ENCODE data around the gene MSGN1.

Gene MSGN1, protein sequence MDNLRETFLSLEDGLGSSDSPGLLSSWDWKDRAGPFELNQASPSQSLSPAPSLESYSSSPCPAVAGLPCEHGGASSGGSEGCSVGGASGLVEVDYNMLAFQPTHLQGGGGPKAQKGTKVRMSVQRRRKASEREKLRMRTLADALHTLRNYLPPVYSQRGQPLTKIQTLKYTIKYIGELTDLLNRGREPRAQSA

GRCh38 chr2:17816396-17817245 is at the start of gene MSGN1:
MSGN1 (plus strand) TSS chr2:17816460; CDS start chr2:17816519, 59 bp downstream.
- Mint-ChIP-seq H3K27me3 (no peaks in the 10 kb centered on the region), H3K4me3 (peak within 1 kb of the TSS; percentile 10 to 12), H3K9me3 (no peaks in the 10 kb centered on the region), H3K36me3 (no peaks in the 10 kb centered on the region), H3K27ac (peak within 1 kb of the TSS; percentile 84), H3K4me1 (peaks cover 56 to 86% of the 10 kb centered on the region in 2 donors)
- ATAC-seq (replicated peaks), result no peak
- no peak for DNase-seq

- H3K9me3 Mint-ChIP-seq, result no peaks in the 10 kb centered on the region
- DNase-seq (no peak), ATAC-seq (replicated peaks) (no peak)
- H3K36me3 Mint-ChIP-seq, result peaks cover 13 to 27% of the 10 kb centered on the region in 2 donors
- no peaks in the 10 kb centered on the region for H3K27me3 Mint-ChIP-seq
- no peak overlapping the region for H3K4me3 Mint-ChIP-seq
- no peak overlapping the region for H3K27ac Mint-ChIP-seq
- H3K4me1 Mint-ChIP-seq, result no peaks in the 10 kb centered on the region
These were observed 47.4 kb upstream of the MSGN1 start for GRCh38 chr2:17768894-17769293.

DNA sequence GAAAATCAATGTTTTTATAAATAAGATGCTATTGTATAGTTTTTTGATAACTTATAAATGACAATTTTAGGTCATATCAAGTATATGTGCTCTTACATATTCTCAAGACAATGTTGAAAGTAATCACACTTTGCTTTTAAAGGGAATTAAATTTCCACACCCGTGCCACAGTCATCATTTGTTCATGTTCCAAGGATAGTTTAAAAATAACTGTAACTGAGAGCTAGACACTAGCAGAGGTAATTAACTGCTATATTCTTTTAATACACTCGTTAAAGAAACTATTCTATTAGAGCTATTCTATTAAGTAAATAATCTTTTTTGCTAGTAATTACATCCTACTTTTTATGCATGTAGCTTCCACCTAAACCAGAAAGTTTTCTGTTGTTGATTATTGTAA is 44.3 kb upstream of the MSGN1 start:
- Mint-ChIP-seq H3K9me3 (no peaks in the 10 kb centered on the region), H3K4me1 (no peaks in the 10 kb centered on the region), H3K27ac (no peak overlapping the region), H3K4me3 (no peak overlapping the region), H3K36me3 (peaks cover 23 to 40% of the 10 kb centered on the region in 2 donors), H3K27me3 (no peaks in the 10 kb centered on the region)
- DNase-seq, result no peak
- ATAC-seq (replicated peaks), result no peak

GRCh38 chr2:17772532-17772931 is 43.7 kb upstream of the MSGN1 start:
- H3K27me3 Mint-ChIP-seq, result no peaks in the 10 kb centered on the region
- no peak overlapping the region for H3K4me3 Mint-ChIP-seq
- H3K27ac Mint-ChIP-seq, result no peak overlapping the region
- peaks cover 23 to 37% of the 10 kb centered on the region in 2 donors for H3K36me3 Mint-ChIP-seq
- no peaks in the 10 kb centered on the region for H3K4me1 Mint-ChIP-seq
- H3K9me3 Mint-ChIP-seq, result no peaks in the 10 kb centered on the region
- DNase-seq (no peak), ATAC-seq (replicated peaks) (no peak)

DNA sequence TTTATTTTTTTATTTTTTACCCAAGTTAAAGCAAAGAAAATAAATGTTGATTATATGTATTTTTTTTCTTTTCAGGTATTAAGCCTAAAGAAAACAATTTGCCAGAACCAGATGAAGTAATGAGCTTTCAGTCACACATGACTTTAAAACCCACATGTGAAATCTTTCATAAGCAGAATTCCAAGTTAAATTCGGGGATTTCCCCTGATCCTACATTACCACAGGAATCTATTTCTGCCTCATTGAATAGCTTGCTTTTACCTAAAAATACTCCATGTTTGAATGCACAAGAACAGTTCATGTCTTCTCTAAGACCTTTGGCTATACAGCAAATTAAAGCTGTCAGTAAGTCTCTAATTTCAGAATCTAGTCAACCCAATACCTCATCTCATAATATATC is 35.7 kb upstream of the MSGN1 start:
- Mint-ChIP-seq H3K36me3 (peaks cover 8 to 16% of the 10 kb centered on the region in 2 donors), H3K9me3 (no peaks in the 10 kb centered on the region), H3K4me3 (no peak overlapping the region), H3K27ac (no peak overlapping the region), H3K27me3 (no peaks in the 10 kb centered on the region), H3K4me1 (no peaks in the 10 kb centered on the region)
- DNase-seq (no peak), ATAC-seq (replicated peaks) (no peak)

- Mint-ChIP-seq H3K9me3 (no peaks in the 10 kb centered on the region), H3K36me3 (peaks cover 4 to 11% of the 10 kb centered on the region in 2 donors), H3K27me3 (no peaks in the 10 kb centered on the region), H3K4me1 (no peaks in the 10 kb centered on the region), H3K4me3 (no peak overlapping the region), H3K27ac (no peak overlapping the region)
- ATAC-seq (replicated peaks) (no peak), DNase-seq (no peak)
These were observed 34.8 kb upstream of the MSGN1 start for GRCh38 chr2:17781482-17781881.

DNA sequence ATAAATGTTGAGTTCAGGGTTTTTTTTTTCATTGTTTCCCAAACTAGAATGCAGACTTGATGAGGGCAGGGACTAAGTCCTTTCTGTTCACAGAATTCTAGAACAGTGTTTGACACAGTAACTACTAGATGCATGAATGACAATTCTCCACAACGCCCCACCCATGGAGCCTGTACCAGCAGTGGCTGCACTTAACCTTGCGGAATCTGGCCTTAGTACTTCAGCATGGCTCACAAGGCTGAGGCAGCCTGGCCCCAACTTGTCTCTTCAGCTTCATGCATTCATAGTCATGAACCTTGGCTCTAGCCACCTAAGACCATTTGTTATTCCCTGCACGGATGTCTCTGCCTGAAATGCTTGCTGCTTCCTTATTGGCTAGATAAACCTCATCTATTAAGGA is 29.5 kb upstream of the MSGN1 start:
- no peak overlapping the region for H3K27ac Mint-ChIP-seq

DNA sequence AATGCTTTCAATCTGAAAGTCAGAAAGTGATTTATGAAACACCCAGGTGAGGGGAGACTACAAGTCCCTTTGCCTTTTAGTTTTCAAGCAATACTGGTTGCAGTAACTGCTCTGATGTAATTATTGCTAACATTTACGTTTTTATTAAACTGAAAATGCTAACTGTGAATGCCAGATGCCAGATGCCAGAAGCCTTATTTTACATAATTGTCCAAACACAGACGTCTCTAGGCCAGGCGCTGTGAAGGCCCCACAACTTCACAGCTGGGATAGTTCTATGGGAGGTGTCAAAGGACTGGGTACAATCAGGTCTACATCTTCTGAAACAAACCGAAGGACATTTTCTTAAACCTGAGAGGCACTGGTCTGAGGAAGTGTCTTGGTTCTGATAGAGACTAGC is 27.5 kb upstream of the MSGN1 start:
- Mint-ChIP-seq H3K27ac (no peak overlapping the region), H3K9me3 (no peaks in the 10 kb centered on the region), H3K36me3 (no peaks in the 10 kb centered on the region), H3K4me3 (no peak overlapping the region), H3K27me3 (no peaks in the 10 kb centered on the region), H3K4me1 (peaks cover 12 to 30% of the 10 kb centered on the region in 2 donors)
- DNase-seq (no peak), ATAC-seq (replicated peaks) (no peak)

More for the DNA sequence above, 29.5 kb upstream of the MSGN1 start:
- Mint-ChIP-seq H3K4me1 (peaks cover 6 to 10% of the 10 kb centered on the region in 2 donors), H3K36me3 (peaks cover 3 to 4% of the 10 kb centered on the region in 2 donors), H3K9me3 (no peaks in the 10 kb centered on the region), H3K4me3 (no peak overlapping the region), H3K27me3 (no peaks in the 10 kb centered on the region)
- DNase-seq (no peak), ATAC-seq (replicated peaks) (no peak)

DNA sequence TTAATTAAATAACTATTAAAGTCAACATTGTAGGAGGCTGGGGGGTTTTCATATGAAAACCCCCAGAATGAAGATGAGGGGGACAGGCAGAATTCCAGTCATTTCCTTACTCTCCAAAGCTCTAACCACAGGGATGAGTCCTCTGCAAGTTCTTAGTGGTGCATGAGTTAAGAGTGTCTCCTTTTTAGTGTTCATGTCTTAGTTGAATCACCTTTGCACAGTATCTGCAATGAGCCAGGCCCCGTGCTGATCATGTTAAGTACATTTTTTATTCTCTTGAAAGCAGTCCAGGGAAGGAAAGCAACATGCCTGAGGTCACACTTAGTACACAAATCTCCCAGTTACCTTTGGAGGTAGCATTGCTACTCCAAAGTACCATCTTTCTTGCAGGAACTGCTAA is 25.7 kb upstream of the MSGN1 start:
- H3K9me3 Mint-ChIP-seq, result no peaks in the 10 kb centered on the region
- DNase-seq (no peak), ATAC-seq (replicated peaks) (no peak)
- no peaks in the 10 kb centered on the region for H3K27me3 Mint-ChIP-seq
- no peak overlapping the region for H3K4me3 Mint-ChIP-seq
- no peak overlapping the region for H3K27ac Mint-ChIP-seq
- H3K36me3 Mint-ChIP-seq, result no peaks in the 10 kb centered on the region
- H3K4me1 Mint-ChIP-seq, result peaks cover 12 to 41% of the 10 kb centered on the region in 2 donors

DNA sequence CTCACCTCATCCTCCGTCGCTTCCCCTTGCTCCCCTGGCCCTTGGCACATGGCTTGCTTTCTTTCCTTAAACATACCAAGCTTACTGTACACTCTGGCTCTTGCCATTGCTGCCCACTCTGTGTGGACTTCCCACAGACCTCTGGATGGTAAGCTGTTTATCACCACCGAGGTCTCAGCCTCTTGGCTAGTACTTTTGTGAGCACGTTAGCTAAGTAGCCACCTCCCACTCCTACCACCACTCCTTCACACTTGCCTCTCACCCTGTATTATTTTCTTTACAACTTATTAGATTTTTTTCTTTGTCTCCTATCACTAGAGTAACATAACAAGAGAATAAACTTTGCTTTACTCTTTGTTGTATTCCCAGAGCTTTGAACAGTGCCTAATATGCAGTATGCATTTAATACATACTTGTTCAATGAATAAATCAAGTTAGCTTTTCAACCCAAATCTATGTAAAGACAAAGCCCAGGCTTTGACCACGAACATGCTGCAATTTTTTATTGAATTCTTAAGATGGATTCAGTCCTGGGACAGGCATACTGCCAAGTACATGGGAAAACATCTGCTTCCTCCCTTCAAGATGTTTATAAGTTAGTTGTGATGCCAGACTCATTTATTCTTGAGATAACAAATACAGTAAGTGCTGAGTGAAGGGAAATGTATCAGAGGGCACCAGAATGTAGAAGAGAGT is 25.0 kb upstream of the MSGN1 start:
- no peaks in the 10 kb centered on the region for H3K9me3 Mint-ChIP-seq
- H3K36me3 Mint-ChIP-seq, result no peaks in the 10 kb centered on the region
- H3K27ac Mint-ChIP-seq, result peak overlapping the region; percentile 65
- H3K4me3 Mint-ChIP-seq, result no peak overlapping the region
- H3K4me1 Mint-ChIP-seq, result peaks cover 12 to 43% of the 10 kb centered on the region in 2 donors
- ATAC-seq (replicated peaks) (peak in 1 of 2 donors; percentile 14), DNase-seq (no peak)
- no peaks in the 10 kb centered on the region for H3K27me3 Mint-ChIP-seq

GRCh38 chr2:17791817-17792130 is 24.5 kb upstream of the MSGN1 start:
- no peak for DNase-seq
- H3K36me3 Mint-ChIP-seq, result no peaks in the 10 kb centered on the region
- H3K27ac Mint-ChIP-seq, result no peak overlapping the region
- no peaks in the 10 kb centered on the region for H3K9me3 Mint-ChIP-seq
- no peak for ATAC-seq (replicated peaks)
- no peaks in the 10 kb centered on the region for H3K27me3 Mint-ChIP-seq
- no peak overlapping the region for H3K4me3 Mint-ChIP-seq
- peaks cover 12 to 43% of the 10 kb centered on the region in 2 donors for H3K4me1 Mint-ChIP-seq

DNA sequence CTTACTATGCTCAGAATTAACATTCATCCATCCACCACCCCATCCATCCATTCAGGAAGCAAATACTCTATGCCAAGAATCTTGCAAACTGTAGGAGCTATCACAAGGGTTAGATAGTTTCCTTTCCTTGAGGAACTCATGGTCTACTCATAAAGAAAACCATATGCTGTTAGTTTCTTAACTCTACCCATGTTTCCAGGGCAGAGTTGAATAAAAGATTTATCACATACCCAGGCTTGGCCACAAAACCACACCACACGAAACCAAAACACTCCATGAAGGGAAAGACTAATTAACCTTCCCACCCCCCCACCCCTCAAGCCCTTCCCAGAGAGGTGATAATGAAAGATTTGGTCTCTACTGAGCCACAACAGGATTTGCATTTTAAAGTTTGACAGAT is 23.7 kb upstream of the MSGN1 start:
- no peaks in the 10 kb centered on the region for H3K9me3 Mint-ChIP-seq
- H3K27ac Mint-ChIP-seq, result no peak overlapping the region
- DNase-seq (no peak), ATAC-seq (replicated peaks) (peak in 1 of 2 donors; percentile 29)
- peaks cover 12 to 43% of the 10 kb centered on the region in 2 donors for H3K4me1 Mint-ChIP-seq
- no peak overlapping the region for H3K4me3 Mint-ChIP-seq
- H3K27me3 Mint-ChIP-seq, result no peaks in the 10 kb centered on the region
- H3K36me3 Mint-ChIP-seq, result no peaks in the 10 kb centered on the region

DNA sequence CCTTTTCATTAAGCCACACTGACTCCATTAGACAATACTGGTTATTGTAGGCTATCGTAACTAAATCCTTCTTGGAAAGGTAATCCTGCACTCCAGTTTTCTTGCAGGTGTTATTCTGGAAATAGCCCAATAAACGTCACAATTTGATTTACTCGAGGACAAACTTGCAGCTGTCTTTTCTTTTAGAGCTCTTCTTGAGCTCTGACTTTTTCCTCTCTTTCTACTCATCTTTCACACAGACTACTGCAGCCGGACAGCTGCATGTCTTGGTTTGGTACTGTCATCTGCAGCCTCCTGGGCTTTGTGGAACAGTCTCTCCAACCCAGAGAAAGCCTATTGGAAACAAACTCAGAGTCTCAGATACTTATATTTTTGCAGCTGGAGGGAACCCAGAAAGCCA is 23.0 kb upstream of the MSGN1 start:
- H3K4me1 Mint-ChIP-seq, result peaks cover 12 to 43% of the 10 kb centered on the region in 2 donors
- no peak overlapping the region for H3K4me3 Mint-ChIP-seq
- ATAC-seq (replicated peaks) (no peak), DNase-seq (no peak)
- H3K36me3 Mint-ChIP-seq, result no peaks in the 10 kb centered on the region
- H3K9me3 Mint-ChIP-seq, result peaks cover 0 to 2% of the 10 kb centered on the region in 2 donors
- H3K27ac Mint-ChIP-seq, result no peak overlapping the region
- H3K27me3 Mint-ChIP-seq, result no peaks in the 10 kb centered on the region

GRCh38 chr2:17793803-17794354 is 22.4 kb upstream of the MSGN1 start:
- no peaks in the 10 kb centered on the region for H3K36me3 Mint-ChIP-seq
- ATAC-seq (replicated peaks) (peak in 1 of 2 donors; percentile 23), DNase-seq (no peak)
- H3K4me1 Mint-ChIP-seq, result peaks cover 12 to 45% of the 10 kb centered on the region in 2 donors
- H3K9me3 Mint-ChIP-seq, result peaks cover 0 to 2% of the 10 kb centered on the region in 2 donors
- H3K4me3 Mint-ChIP-seq, result no peak overlapping the region
- H3K27ac Mint-ChIP-seq, result no peak overlapping the region
- no peaks in the 10 kb centered on the region for H3K27me3 Mint-ChIP-seq
